ENCODE results near the gene LSM4. TPM values are rescaled to one million over a fixed set of nuclear protein-coding genes. Genes with fewer than 3 reads are reported as not detected.

LSM4 gene
- total and polyA plus RNA-seq, 2 of the 13 experiments (the other 11 are each of a cell fraction or from before 2014, with no cell fraction given): 65.8 to 166 TPM

- TF ChIP-seq, protein P1, sequence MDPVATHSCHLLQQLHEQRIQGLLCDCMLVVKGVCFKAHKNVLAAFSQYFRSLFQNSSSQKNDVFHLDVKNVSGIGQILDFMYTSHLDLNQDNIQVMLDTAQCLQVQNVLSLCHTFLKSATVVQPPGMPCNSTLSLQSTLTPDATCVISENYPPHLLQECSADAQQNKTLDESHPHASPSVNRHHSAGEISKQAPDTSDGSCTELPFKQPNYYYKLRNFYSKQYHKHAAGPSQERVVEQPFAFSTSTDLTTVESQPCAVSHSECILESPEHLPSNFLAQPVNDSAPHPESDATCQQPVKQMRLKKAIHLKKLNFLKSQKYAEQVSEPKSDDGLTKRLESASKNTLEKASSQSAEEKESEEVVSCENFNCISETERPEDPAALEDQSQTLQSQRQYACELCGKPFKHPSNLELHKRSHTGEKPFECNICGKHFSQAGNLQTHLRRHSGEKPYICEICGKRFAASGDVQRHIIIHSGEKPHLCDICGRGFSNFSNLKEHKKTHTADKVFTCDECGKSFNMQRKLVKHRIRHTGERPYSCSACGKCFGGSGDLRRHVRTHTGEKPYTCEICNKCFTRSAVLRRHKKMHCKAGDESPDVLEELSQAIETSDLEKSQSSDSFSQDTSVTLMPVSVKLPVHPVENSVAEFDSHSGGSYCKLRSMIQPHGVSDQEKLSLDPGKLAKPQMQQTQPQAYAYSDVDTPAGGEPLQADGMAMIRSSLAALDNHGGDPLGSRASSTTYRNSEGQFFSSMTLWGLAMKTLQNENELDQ (CRISPR knock-in tag; IDR thresholded peaks at IDR 0.05; ENCODE audit: borderline replicate concordance): no peak
- TF ChIP-seq SRSF1 (optimal IDR thresholded peaks at IDR 0.05; ENCODE audit: low read depth, low read length) (no peak), NR1H2 (CRISPR knock-in tag; IDR thresholded peaks at IDR 0.05; ENCODE audit: borderline replicate concordance, low read depth) (no peak), HMG20A (CRISPR knock-in tag; IDR thresholded peaks at IDR 0.05; ENCODE audit: borderline replicate concordance) (no peak), ZNF343 (CRISPR knock-in tag; IDR thresholded peaks at IDR 0.05) (no peak), CC2D1A (CRISPR knock-in tag; IDR thresholded peaks at IDR 0.05) (no peak), REXO4 (CRISPR knock-in tag; IDR thresholded peaks at IDR 0.05; ENCODE audit: borderline replicate concordance) (no peak), TOPORS (CRISPR knock-in tag; IDR thresholded peaks at IDR 0.05) (0 out of 2 replicates have a peak, but pooled peaks have one; percentile 37), ZFY (CRISPR knock-in tag; IDR thresholded peaks at IDR 0.05) (peak; percentile 84), HOXD1 (CRISPR knock-in tag; IDR thresholded peaks at IDR 0.05) (no peak), CHD4 (IDR thresholded peaks at IDR 0.05; ENCODE audit: borderline replicate concordance, low read length) (0 out of 2 replicates have a peak, but pooled peaks have one; percentile 47), ZNF557 (CRISPR knock-in tag; IDR thresholded peaks at IDR 0.05) (0 out of 2 replicates have a peak, but pooled peaks have one; percentile 1), TP53 (CRISPR knock-in tag; conservative IDR thresholded peaks at IDR 0.05) (no peak), NR3C1 (CRISPR knock-in tag; IDR thresholded peaks at IDR 0.05) (no peak), BRD4 (CRISPR knock-in tag; IDR thresholded peaks at IDR 0.05) (peak; percentile 28; the same call in 1 of the 2 replicates), ZNF10 (CRISPR knock-in tag; IDR thresholded peaks at IDR 0.05; ENCODE audit: borderline replicate concordance, low read depth) (no peak), ZNF790 (CRISPR knock-in tag; IDR thresholded peaks at IDR 0.05; ENCODE audit: borderline replicate concordance) (no peak; the same call in 1 of the 2 replicates), EP300 (IDR thresholded peaks at IDR 0.05; ENCODE audit: low read depth in 2 of 2, low read length in 2 of 2) (no peak), EP300 (CRISPR knock-in tag; IDR thresholded peaks at IDR 0.05; ENCODE audit: borderline replicate concordance) (no peak)
- TF ChIP-seq, protein P2, sequence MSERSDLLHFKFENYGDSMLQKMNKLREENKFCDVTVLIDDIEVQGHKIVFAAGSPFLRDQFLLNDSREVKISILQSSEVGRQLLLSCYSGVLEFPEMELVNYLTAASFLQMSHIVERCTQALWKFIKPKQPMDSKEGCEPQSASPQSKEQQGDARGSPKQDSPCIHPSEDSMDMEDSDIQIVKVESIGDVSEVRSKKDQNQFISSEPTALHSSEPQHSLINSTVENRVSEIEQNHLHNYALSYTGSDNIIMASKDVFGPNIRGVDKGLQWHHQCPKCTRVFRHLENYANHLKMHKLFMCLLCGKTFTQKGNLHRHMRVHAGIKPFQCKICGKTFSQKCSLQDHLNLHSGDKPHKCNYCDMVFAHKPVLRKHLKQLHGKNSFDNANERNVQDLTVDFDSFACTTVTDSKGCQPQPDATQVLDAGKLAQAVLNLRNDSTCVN (CRISPR knock-in tag; IDR thresholded peaks at IDR 0.05; ENCODE audit: borderline replicate concordance): peak; percentile 37; the same call in 1 of the 2 replicates
- TF ChIP-seq, protein P3, sequence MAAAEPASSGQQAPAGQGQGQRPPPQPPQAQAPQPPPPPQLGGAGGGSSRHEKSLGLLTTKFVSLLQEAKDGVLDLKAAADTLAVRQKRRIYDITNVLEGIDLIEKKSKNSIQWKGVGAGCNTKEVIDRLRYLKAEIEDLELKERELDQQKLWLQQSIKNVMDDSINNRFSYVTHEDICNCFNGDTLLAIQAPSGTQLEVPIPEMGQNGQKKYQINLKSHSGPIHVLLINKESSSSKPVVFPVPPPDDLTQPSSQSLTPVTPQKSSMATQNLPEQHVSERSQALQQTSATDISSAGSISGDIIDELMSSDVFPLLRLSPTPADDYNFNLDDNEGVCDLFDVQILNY (CRISPR knock-in tag; conservative IDR thresholded peaks at IDR 0.05): no peak
Measured at GRCh38 chr19:18322318-18322758, 538 bp downstream of the LSM4 start (continued).
